Endothelial cell of umbilical vein (primary cell): ENCODE results near the gene PSKH1. TPM values are rescaled to one million over a fixed set of nuclear protein-coding genes. Genes with fewer than 3 reads are reported as not detected.

Source experiments
- BruUV-seq: library from RNA; stranded (reverse); fragments of 400-500 nt; replicated peaks from 2 replicates; lab custom pipeline; 2021; lab: Mats Ljungman, UMichigan
- CTCF ChIA-PET: fragments of 300-600, 350-600 bp; sonication (Branson Sonifier 250); formaldehyde crosslinking; loops from one replicate; lab custom pipeline; 2021; ENCODE audit warnings: antibody characterized with exemption, inconsistent platforms; lab: Charles Lee
- POLR2A ChIA-PET: fragments of 300-600, 350-600 bp; sonication (Branson Sonifier 250); formaldehyde crosslinking; loops from one replicate; lab custom pipeline; 2021; ENCODE audit warnings: antibody characterized with exemption, inconsistent platforms; lab: Charles Lee
- DNase-seq: peaks from one replicate; pipeline ENCODE4 v3.0.0-alpha.2; 2011; ENCODE audit warnings: low read depth, low spot score
- FAIRE-seq: peaks from 2 replicates; lab custom pipeline; 2011; peaks lifted over from hg19 to GRCh38; lab: Jason Lieb, UNC
- H2AFZ ChIP-seq: 2 replicates; pipeline ENCODE4 v1.6.0; 2012; ENCODE audit warnings: low read depth, low read length, control low read depth, inconsistent platforms
- H3K27ac ChIP-seq: 2 replicates; pipeline ENCODE4 v1.5.1; 2011; ENCODE audit warnings: low read depth, mild to moderate bottlenecking, control low read depth, low read length, moderate library complexity; ENCODE audit not compliant: insufficient read depth
- H3K27me3 ChIP-seq, 2 experiments: 2 replicates each; pipeline versions ENCODE4 v1.6.0 to v1.6.1; 2011; ENCODE audit warnings: low read length in 2 of 2, mixed read lengths in 1 of 2; ENCODE audit not compliant: control insufficient read depth in 2 of 2, insufficient read depth in 2 of 2
- H3K36me3 ChIP-seq, 2 experiments: 2 replicates in 1 of 2; 3 replicates in 1 of 2; pipeline ENCODE4 v1.5.1; 2011; ENCODE audit warnings: low read length in 2 of 2, mild to moderate bottlenecking in 1 of 2, moderate library complexity in 1 of 2; ENCODE audit not compliant: control insufficient read depth in 2 of 2, insufficient read depth in 2 of 2; ENCODE audit errors: extremely low read depth in 1 of 2
- H3K4me1 ChIP-seq: 3 replicates; pipeline ENCODE4 v1.5.1; 2011; ENCODE audit warnings: mild to moderate bottlenecking, low read length; ENCODE audit not compliant: control insufficient read depth, insufficient read depth; ENCODE audit errors: extremely low read depth
- H3K4me2 ChIP-seq: 2 replicates; pipeline ENCODE4 v1.6.1; 2011; ENCODE audit warnings: low read length, control low read depth, mixed read lengths; ENCODE audit not compliant: insufficient read depth
- H3K4me3 ChIP-seq, 3 experiments: fragments of 200-600 bp in 1 of 3; sonication (generic), shearing (Covaris generic) in 1 of 3; replicated peaks in 1 of 3; 2 replicates each; pipeline ENCODE4 v1.5.1; 2011 to 2016; ENCODE audit warnings: control low read depth in 3 of 3, low read length in 3 of 3, mild to moderate bottlenecking in 2 of 3, inconsistent platforms in 1 of 3, low read depth in 1 of 3, moderate library complexity in 1 of 3; ENCODE audit not compliant: insufficient read depth in 1 of 3
- H3K79me2 ChIP-seq: 2 replicates; pipeline ENCODE4 v1.6.0; 2012; ENCODE audit warnings: low read length, inconsistent platforms; ENCODE audit not compliant: control insufficient read depth, insufficient read depth
- H3K9ac ChIP-seq: replicated peaks from 2 replicates; pipeline ENCODE3; 2011; ENCODE audit warnings: low read length, control low read depth; ENCODE audit not compliant: insufficient read depth; ENCODE audit errors: extremely low read depth
- H3K9me1 ChIP-seq: replicated peaks from 3 replicates; pipeline ENCODE4 v1.6.0; 2011; ENCODE audit warnings: mild to moderate bottlenecking, low read length; ENCODE audit not compliant: control insufficient read depth, insufficient read depth; ENCODE audit errors: extremely low read depth
- H3K9me3 ChIP-seq: replicated peaks from 2 replicates; pipeline ENCODE4 v1.5.1; 2012; ENCODE audit warnings: low read length, inconsistent platforms; ENCODE audit not compliant: control insufficient read depth, insufficient read depth
- H4K20me1 ChIP-seq: replicated peaks from 2 replicates; pipeline ENCODE3; 2011; ENCODE audit warnings: mild to moderate bottlenecking, low read length; ENCODE audit not compliant: control insufficient read depth, insufficient read depth; ENCODE audit errors: extremely low read depth
- EZH2 ChIP-seq: IDR thresholded peaks from 2 replicates; pipeline ENCODE4 v1.6.1; 2012; ENCODE audit warnings: borderline replicate concordance, low read depth, mild to moderate bottlenecking, moderate library complexity, low read length, inconsistent platforms; ENCODE audit not compliant: severe bottlenecking
- FOS ChIP-seq: IDR thresholded peaks from 2 replicates; pipeline ENCODE4 v1.6.1; 2011; ENCODE audit warnings: mild to moderate bottlenecking, low read length, moderate library complexity, borderline replicate concordance; ENCODE audit not compliant: insufficient read depth
- GATA2 ChIP-seq: IDR thresholded peaks from 2 replicates; pipeline ENCODE4 v1.7.0; 2011; ENCODE audit warnings: low read depth, mild to moderate bottlenecking, moderate library complexity, mixed read lengths, low read length; ENCODE audit not compliant: insufficient read length, insufficient read depth
- JUN ChIP-seq: IDR thresholded peaks from 2 replicates; pipeline ENCODE4 v1.6.1; 2011; ENCODE audit warnings: borderline replicate concordance, low read depth; ENCODE audit not compliant: insufficient read length, insufficient read depth
- MYC ChIP-seq: IDR thresholded peaks from one replicate; pipeline ENCODE4 v1.6.1; 2011; ENCODE audit warnings: mild to moderate bottlenecking, low read depth, low read length
- POLR2AphosphoS5 ChIP-seq: IDR thresholded peaks from 2 replicates; pipeline ENCODE4 v1.6.1; 2012; ENCODE audit warnings: low read depth, mild to moderate bottlenecking, control low read depth, low read length, moderate library complexity; ENCODE audit not compliant: insufficient read depth
- dilution Hi-C: fragments of 300-500 bp; cut with MboI; formaldehyde crosslinking; loops from one replicate; pipeline ENCODE4 v1.15.0; 2019; ENCODE audit warnings: low sequenced_read_pairs; ENCODE audit not compliant: extremely low pct_ligation_motif_present
- intact Hi-C: fragments of 100-400 bp; cut with micrococcal nuclease; formaldehyde crosslinking; loops from one replicate; pipeline ENCODE4 v1.10.0; 2022
- polyA plus RNA-seq, 4 experiments: library from polyadenylated mRNA; depleted of rRNA in 3 of 4; stranded (reverse) in 3 of 4; unstranded in 1 of 4; fragments of >200 nt; gene quantifications; 2 replicates each; pipeline versions ENCODE4 v1.2.1 to v1.2.3, GENCODE V29; 2011 to 2012; ENCODE audit warnings: missing spikeins in 1 of 4
- total RNA-seq: library from RNA; stranded (reverse); gene quantifications from 2 replicates; pipeline ENCODE4 v1.2.3, GENCODE V29; 2021
- TF ChIP-seq, protein P1 (sequence below), 2 donors: IDR thresholded peaks; 1 replicate in 1 of 2; 2 replicates in 1 of 2; pipeline ENCODE4 v1.5.1; 2011; ENCODE audit warnings: low read length in 2 of 2, mild to moderate bottlenecking in 2 of 2, moderate library complexity in 2 of 2, control low read depth in 1 of 2, inconsistent platforms in 1 of 2, low read depth in 1 of 2; ENCODE audit not compliant: insufficient read depth in 1 of 2; ENCODE audit errors: extremely low read depth in 1 of 2

PSKH1 gene
- total and polyA plus RNA-seq, 2 donors (not counting 3 experiments of a cell fraction or from before 2014, with no cell fraction given): 25.9 to 42.6 TPM

DNA sequence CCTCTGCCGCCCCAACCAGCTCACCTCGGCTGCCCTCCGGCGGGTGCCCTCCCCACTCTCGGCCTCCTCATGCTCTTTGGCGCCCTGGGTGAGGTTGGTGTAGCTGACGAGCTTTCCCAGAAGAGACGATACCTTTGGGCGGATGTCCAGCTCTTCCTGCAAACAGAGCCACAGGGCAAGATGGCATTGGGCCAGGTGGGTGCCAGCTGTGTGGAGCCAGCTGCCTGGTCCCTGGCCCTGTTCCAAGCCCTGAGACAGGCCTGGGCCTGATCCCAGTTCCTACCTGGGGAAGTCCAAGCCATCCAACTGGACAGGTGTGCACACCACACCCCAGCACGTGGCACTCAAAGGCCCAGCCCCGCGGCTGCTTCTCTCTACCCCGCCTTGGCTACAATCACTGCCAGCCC lies 68.5 kb downstream of the PSKH1 start:
- ChIA-PET POLR2A (no interaction called here), CTCF (interaction anchor here (2.7 kb wide), 1 partner anchor 79 kb away, joined by 8 read pairs; no protein-coding TSS in a partner anchor)
- no peak for TF ChIP-seq FOS
- TF ChIP-seq POLR2AphosphoS5: no peak
- TF ChIP-seq EZH2: no peak
- TF ChIP-seq, protein P1, sequence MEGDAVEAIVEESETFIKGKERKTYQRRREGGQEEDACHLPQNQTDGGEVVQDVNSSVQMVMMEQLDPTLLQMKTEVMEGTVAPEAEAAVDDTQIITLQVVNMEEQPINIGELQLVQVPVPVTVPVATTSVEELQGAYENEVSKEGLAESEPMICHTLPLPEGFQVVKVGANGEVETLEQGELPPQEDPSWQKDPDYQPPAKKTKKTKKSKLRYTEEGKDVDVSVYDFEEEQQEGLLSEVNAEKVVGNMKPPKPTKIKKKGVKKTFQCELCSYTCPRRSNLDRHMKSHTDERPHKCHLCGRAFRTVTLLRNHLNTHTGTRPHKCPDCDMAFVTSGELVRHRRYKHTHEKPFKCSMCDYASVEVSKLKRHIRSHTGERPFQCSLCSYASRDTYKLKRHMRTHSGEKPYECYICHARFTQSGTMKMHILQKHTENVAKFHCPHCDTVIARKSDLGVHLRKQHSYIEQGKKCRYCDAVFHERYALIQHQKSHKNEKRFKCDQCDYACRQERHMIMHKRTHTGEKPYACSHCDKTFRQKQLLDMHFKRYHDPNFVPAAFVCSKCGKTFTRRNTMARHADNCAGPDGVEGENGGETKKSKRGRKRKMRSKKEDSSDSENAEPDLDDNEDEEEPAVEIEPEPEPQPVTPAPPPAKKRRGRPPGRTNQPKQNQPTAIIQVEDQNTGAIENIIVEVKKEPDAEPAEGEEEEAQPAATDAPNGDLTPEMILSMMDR (IDR thresholded peaks at IDR 0.05; ENCODE audit: extremely low read depth in 1 of 2, insufficient read depth in 1 of 2, low read depth in 1 of 2, low read length in 2 of 2): no peak
- no peak for TF ChIP-seq MYC
- no peak for TF ChIP-seq JUN
- no peak for TF ChIP-seq GATA2
- H3K27ac ChIP-seq: no peak overlapping the region
- dilution Hi-C loops (no loop called here), intact Hi-C loops (no loop called here)
- H3K4me1 ChIP-seq: peaks cover 7% of the 10 kb centered on the region
- no peaks in the 10 kb centered on the region for H3K9me1 ChIP-seq
- no peaks in the 10 kb centered on the region for H3K27me3 ChIP-seq
- peaks cover 12 to 50% of the 10 kb centered on the region in 2 experiments for H3K36me3 ChIP-seq
- H3K4me3 ChIP-seq: no peak overlapping the region
- DNase-seq: no peak
- H2AFZ ChIP-seq: no peak overlapping the region
- H3K4me2 ChIP-seq: no peak overlapping the region
- BruUV-seq: no TSS peak
- H4K20me1 ChIP-seq: no peaks in the 10 kb centered on the region
- no peak overlapping the region for H3K9ac ChIP-seq
- FAIRE-seq: no peak
- H3K79me2 ChIP-seq: peaks cover 36% of the 10 kb centered on the region
- H3K9me3 ChIP-seq: no peaks in the 10 kb centered on the region
